HAP-1 (cell line): ENCODE data around the gene FAM20C.
"Not testable (repeated sequence)": the region's sequence is repeated elsewhere in the genome, so short reads cannot be mapped to it uniquely, and the experiment has no call there.

Source experiments
- DNase-seq, 2 experiments: peaks; one replicate each; pipeline ENCODE4 v3.0.0-alpha.2; 2016 to 2020; ENCODE audit warnings: low spot score in 2 of 2
- H3K27me3 ChIP-seq: fragments of 250-450 bp; sonication (Bioruptor Pico); 2 replicates; pipeline ENCODE4 v1.5.1; 2020; ENCODE audit warnings: low read depth, mild to moderate bottlenecking, moderate library complexity
- H3K36me3 ChIP-seq: fragments of 250-450 bp; sonication (Bioruptor Pico); replicated peaks from 2 replicates; pipeline ENCODE4 v1.5.1; 2020; ENCODE audit warnings: mild to moderate bottlenecking
- H3K4me1 ChIP-seq: fragments of 250-450 bp; sonication (Bioruptor Pico); 2 replicates; pipeline ENCODE4 v1.5.1; 2020; ENCODE audit warnings: mild to moderate bottlenecking
- H3K4me3 ChIP-seq: fragments of 250-450 bp; sonication (Bioruptor Pico); 2 replicates; pipeline ENCODE4 v1.5.1; 2020; ENCODE audit warnings: mild to moderate bottlenecking, moderate library complexity
- H3K9me3 ChIP-seq: fragments of 250-450 bp; sonication (Bioruptor Pico); 2 replicates; pipeline ENCODE4 v1.5.1; 2020; ENCODE audit warnings: mild to moderate bottlenecking, moderate library complexity
- in situ Hi-C: fragments of 300-500 bp; cut with MboI; formaldehyde crosslinking; loops from 3 replicates; pipeline ENCODE4 v1.14.3; 2020; ENCODE audit warnings: low sequenced_read_pairs, inconsistent platforms, mixed read lengths

Gene FAM20C

GRCh38 chr7:289209-289755 is 96.9 kb downstream of the FAM20C start:
- Histone ChIP-seq H3K4me1 (no peaks in the 10 kb centered on the region), H3K27me3 (no peaks in the 10 kb centered on the region), H3K9me3 (peaks cover under 1% of the 10 kb centered on the region; the same call in 1 of the 2 replicates), H3K36me3 (no peaks in the 10 kb centered on the region), H3K4me3 (no peak overlapping the region)
- in situ Hi-C loops: no loop called here
- no peak for DNase-seq

DNA sequence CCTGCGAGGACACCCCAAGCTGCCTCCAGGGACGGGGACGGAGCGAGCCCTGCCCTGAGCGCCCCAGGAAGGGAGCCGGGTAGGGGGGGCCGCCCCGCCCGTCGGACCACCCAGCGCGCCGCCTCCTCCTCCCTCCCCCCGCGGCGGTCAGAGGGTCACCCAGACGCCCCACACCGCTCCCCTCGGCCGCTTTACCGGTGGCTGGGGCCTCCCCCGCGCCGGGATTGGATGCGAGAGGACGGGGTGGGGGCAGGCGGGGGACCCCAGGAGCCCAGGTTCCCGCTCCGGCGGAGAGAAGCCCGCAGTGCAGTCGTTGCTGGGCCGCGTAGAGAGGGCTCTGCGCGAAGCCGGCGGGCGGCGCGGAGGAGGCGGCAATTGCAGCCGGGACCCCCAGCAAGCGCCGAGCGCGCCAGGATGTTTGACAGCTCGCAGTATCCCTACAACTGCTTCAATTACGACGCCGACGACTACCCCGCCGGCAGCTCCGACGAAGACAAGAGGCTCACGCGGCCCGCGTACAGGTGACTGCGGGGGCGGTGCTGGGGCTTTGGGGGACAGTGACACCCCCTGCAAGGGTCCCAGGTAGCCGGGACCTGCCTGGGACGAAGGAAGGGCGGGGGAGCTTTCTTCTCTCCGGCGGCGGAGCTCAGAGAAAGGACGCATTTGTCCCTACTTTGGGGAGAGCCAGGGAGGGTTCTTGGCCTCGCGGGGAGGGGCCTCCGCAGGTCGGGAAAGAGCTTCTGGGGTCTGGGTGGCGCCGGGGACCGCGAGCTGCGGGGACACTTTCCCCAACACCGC is 97.6 kb downstream of the FAM20C start, which contains the start of gene FOXL3:
TSS of gene FOXL3 (plus strand) at position 415 of the 798 bp plus-strand sequence. CDS start at position 415, 0 bp downstream.
- H3K4me3 ChIP-seq: no peak within 1 kb of the TSS
- DNase-seq: no peak
- no peaks in the 10 kb centered on the region for H3K36me3 ChIP-seq
- H3K4me1 ChIP-seq: no peaks in the 10 kb centered on the region
- in situ Hi-C loops: no loop called here
- H3K9me3 ChIP-seq: no peaks in the 10 kb centered on the region
- H3K27me3 ChIP-seq: no peaks in the 10 kb centered on the region

- Histone ChIP-seq H3K36me3 (no peaks in the 10 kb centered on the region), H3K27me3 (no peaks in the 10 kb centered on the region), H3K4me3 (no peak overlapping the region), H3K9me3 (no peaks in the 10 kb centered on the region), H3K4me1 (no peaks in the 10 kb centered on the region)
- no peak for DNase-seq
- in situ Hi-C loops: no loop called here
Measured at GRCh38 chr7:290554-291372, 98.4 kb downstream of the FAM20C start.

- no peak overlapping the region for H3K4me3 ChIP-seq
- H3K36me3 ChIP-seq: no peaks in the 10 kb centered on the region
- no peak for DNase-seq
- in situ Hi-C loops: no loop called here
- H3K4me1 ChIP-seq: no peaks in the 10 kb centered on the region
- H3K27me3 ChIP-seq: no peaks in the 10 kb centered on the region
- no peaks in the 10 kb centered on the region for H3K9me3 ChIP-seq
Measured at GRCh38 chr7:291373-292092, 99.2 kb downstream of the FAM20C start.

DNA sequence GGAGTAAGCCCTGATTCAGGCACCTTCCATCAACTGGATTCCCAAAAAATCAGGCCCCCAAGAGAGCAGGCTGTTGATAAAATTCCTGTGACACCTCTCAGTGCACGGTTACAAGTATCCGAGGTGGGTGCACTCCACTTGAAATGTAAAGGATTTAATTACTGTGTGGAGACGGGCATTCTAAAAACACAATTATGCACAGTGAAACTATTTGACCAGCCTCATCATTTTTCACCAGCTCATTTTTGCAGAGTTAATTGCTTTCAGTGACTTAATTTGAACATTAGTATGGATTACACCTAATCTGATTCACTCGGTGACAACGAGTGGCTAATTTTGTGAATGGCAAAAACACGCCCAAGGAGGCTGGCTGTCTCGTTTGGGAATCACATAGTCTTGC is 99.9 kb downstream of the FAM20C start:
- Histone ChIP-seq H3K4me1 (no peaks in the 10 kb centered on the region), H3K36me3 (no peaks in the 10 kb centered on the region), H3K27me3 (no peaks in the 10 kb centered on the region), H3K9me3 (no peaks in the 10 kb centered on the region), H3K4me3 (no peak overlapping the region)
- in situ Hi-C loops: no loop called here
- DNase-seq: no peak

DNA sequence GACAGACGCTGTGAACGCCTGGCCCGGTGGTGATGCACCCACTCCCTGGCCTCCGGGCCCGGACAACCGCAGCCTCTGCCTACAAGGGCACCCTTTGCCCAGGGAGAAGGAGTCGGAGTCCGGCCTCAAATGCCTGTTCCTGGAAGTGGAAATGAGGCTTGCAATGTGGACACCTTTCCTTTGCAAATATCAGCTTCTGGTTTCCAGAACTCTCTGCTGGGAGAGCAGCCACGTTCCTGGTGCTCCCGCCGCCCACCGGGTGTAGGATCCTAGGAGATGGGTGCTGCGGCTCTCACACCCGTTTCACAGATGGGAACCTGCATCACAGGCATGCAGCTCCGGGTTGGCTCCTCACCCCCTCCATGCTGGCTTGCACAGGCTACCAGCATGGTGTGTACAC is 100.5 kb downstream of the FAM20C start:
- in situ Hi-C loops: no loop called here
- no peaks in the 10 kb centered on the region for H3K9me3 ChIP-seq
- no peaks in the 10 kb centered on the region for H3K36me3 ChIP-seq
- no peaks in the 10 kb centered on the region for H3K27me3 ChIP-seq
- no peak for DNase-seq
- H3K4me1 ChIP-seq: no peaks in the 10 kb centered on the region
- no peak overlapping the region for H3K4me3 ChIP-seq

GRCh38 chr7:293681-294439 is 101.5 kb downstream of the FAM20C start:
- H3K4me1 ChIP-seq: no peaks in the 10 kb centered on the region
- no peaks in the 10 kb centered on the region for H3K9me3 ChIP-seq
- no peak overlapping the region for H3K4me3 ChIP-seq
- in situ Hi-C loops: no loop called here
- DNase-seq: no peak
- no peaks in the 10 kb centered on the region for H3K36me3 ChIP-seq
- H3K27me3 ChIP-seq: no peaks in the 10 kb centered on the region

DNA sequence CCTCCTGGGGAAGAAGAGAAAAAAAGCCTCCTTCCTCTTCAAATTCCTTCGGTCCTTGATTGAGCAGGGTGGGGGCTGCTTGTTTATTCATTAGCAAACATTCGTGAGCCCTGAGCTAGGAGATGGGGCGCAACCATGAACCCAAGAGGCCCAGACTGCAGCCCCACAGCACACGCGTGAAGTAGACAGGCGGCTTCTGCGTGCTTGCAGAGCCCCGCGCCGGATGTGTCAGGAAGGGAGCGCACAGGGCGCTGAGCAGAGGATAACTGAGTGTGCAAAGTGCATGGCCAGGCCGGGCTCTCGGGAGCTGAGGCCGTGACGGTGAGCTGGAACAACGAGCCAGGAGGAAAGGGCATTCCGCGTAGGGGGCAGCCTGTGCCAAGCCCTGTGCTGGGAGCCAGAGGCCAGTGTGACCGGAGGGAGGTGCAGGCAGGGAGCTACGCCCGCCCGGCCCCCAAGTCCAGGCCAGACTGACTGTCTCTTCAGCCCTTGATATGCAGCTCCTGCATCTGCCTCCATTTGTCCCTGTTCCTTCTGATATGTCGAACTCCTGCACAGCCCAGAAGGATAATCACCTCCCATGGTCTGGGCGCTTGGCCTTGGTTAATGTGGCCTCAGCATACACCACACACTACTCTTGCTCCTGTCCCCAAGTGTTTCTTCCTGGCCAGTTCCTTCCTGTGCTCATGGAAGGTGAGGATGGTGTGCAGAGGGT is 102.2 kb downstream of the FAM20C start:
- no peak overlapping the region for H3K4me3 ChIP-seq
- no peaks in the 10 kb centered on the region for H3K4me1 ChIP-seq
- no peaks in the 10 kb centered on the region for H3K27me3 ChIP-seq
- H3K9me3 ChIP-seq: no peaks in the 10 kb centered on the region
- no peak for DNase-seq
- in situ Hi-C loops: no loop called here
- H3K36me3 ChIP-seq: no peaks in the 10 kb centered on the region

DNA sequence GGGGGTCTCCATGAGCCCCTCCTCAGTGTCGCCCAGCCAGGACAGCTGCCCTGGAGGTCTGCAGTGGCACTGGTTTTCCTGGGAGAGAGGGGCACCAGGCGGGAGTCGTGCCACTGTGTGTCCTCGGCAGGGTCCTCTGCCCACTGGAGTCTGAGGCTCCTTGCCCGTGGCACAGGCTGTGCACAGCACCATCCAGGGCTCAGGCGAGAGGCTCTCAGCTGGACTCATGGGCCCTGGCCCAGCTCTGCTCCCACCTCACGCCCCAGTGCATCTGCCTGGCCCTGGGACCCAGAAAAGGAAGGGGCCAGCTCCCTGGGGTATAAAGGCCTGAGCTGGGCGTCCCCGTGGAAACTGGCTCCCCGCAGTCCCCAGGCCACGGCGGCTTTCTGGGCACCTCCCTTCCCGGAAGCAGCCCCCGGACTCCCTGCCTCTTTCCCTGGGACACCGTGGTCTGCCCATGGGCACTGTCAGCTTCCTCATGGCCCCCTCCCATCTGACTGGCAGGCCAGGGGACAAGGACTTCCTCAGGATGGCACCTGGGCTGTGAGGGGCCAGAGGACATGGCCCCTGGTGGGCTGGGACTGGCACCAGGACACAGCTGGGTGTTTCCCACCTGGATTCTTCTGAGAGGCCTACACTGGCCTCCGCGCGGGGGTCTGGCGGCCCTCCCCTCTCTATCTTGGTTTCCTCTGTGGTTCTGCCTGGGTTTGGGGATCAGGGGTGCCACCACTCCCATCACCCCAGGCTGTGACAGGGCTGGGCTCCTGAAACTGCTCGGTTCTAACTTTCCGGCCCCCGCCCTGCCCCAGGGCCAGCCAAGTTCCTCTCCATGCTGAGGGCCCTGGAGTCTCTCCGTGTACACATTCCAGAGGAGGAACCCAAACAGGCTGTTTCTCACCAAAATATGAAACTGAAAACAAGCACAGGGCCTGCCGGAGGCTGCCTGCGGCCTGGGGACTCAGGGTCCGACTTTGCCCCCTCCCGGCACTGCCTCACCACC is 103.1 kb downstream of the FAM20C start:
- no peaks in the 10 kb centered on the region for H3K36me3 ChIP-seq
- H3K27me3 ChIP-seq: no peaks in the 10 kb centered on the region
- no peaks in the 10 kb centered on the region for H3K4me1 ChIP-seq
- in situ Hi-C loops: no loop called here
- DNase-seq: no peak
- no peak overlapping the region for H3K4me3 ChIP-seq
- H3K9me3 ChIP-seq: no peaks in the 10 kb centered on the region

GRCh38 chr7:296373-296945 is 104.1 kb downstream of the FAM20C start:
- no peaks in the 10 kb centered on the region for H3K36me3 ChIP-seq
- no peaks in the 10 kb centered on the region for H3K4me1 ChIP-seq
- in situ Hi-C loops: no loop called here

DNA sequence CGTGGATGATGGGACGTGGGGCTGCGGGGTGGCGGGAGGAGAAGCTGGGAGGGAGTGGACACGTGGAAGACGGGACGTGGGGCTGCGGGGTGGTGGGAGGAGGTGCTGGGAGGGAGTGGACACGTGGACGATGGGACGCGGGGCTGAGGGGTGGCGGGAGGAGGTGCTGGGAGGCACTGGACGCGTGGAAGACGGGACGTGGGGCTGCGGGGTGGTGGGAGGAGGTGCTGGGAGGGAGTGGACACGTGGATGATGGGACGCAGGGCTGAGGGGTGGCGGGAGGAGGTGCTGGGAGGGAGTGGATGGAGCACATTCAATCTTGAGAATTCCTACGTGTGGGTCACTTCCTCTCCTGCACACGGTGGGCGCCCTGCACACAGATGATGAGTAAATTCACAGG is 104.8 kb downstream of the FAM20C start:
- H3K27me3 ChIP-seq, H3K4me3 ChIP-seq, H3K36me3 ChIP-seq, in situ Hi-C loops, DNase-seq, H3K9me3 ChIP-seq, H3K4me1 ChIP-seq: not testable (repeated sequence)

More at GRCh38 chr7:296373-296945, 104.1 kb downstream of the FAM20C start:
- H3K9me3 ChIP-seq: no peaks in the 10 kb centered on the region
- DNase-seq: no peak
- no peaks in the 10 kb centered on the region for H3K27me3 ChIP-seq
- no peak overlapping the region for H3K4me3 ChIP-seq
